Measurements from ENCODE around the gene TBX1. TPM values are rescaled to one million over a fixed set of nuclear protein-coding genes. Genes with fewer than 3 reads are reported as not detected.

The TBX1 gene
- total and polyA plus RNA-seq, 2 experiments from 2014 or later = 0.07 TPM; not detected in 1

DNA sequence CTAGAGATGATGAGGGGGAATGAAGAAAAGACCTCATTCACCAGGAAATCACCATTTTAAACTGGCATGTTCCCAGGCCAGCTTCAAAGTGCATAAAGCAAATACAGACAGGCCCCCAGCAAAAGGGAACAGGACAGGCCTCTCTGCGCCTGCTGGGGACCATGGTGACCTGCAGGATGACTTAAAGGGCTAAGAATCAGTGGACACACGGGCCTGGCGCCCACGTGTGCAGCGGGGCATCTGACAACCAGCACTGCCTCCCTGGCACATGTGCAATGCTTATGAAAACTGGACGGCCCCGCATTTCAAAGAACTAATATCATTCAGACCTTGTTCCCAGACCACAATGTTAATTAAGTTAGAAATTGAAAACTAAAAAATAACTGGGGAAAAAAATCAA, 35.6 kb downstream of the TBX1 start:
- Histone ChIP-seq H3K9me2 (replicated peaks; ENCODE audit: insufficient read depth) (no peaks in the 10 kb centered on the region), H2AFZ (no peak overlapping the region), H3K4me3 (no peak overlapping the region), H3K79me2 (no peaks in the 10 kb centered on the region), H3K27me3 (no peaks in the 10 kb centered on the region), H3K36me3 (replicated peaks; ENCODE audit: insufficient read depth, low read depth) (no peaks in the 10 kb centered on the region), H3K4me1 (ENCODE audit: insufficient read depth) (peaks cover 17% of the 10 kb centered on the region), H3K27ac (no peak overlapping the region), H4K20me1 (ENCODE audit: insufficient read depth, poor library complexity, severe bottlenecking) (no peaks in the 10 kb centered on the region), H3K4me2 (no peak overlapping the region), H3K9me3 (ENCODE audit: low read depth) (no peaks in the 10 kb centered on the region)
- DNase-seq (ENCODE audit: low spot score) = no peak
- no peak for TF ChIP-seq EZH2phosphoT487 (IDR thresholded peaks at IDR 0.05; ENCODE audit: low read depth, severe bottlenecking, unreplicated experiment)
- TF ChIP-seq EZH2 (IDR thresholded peaks at IDR 0.05; ENCODE audit: borderline replicate concordance) = no peak
- TF ChIP-seq, protein P1, sequence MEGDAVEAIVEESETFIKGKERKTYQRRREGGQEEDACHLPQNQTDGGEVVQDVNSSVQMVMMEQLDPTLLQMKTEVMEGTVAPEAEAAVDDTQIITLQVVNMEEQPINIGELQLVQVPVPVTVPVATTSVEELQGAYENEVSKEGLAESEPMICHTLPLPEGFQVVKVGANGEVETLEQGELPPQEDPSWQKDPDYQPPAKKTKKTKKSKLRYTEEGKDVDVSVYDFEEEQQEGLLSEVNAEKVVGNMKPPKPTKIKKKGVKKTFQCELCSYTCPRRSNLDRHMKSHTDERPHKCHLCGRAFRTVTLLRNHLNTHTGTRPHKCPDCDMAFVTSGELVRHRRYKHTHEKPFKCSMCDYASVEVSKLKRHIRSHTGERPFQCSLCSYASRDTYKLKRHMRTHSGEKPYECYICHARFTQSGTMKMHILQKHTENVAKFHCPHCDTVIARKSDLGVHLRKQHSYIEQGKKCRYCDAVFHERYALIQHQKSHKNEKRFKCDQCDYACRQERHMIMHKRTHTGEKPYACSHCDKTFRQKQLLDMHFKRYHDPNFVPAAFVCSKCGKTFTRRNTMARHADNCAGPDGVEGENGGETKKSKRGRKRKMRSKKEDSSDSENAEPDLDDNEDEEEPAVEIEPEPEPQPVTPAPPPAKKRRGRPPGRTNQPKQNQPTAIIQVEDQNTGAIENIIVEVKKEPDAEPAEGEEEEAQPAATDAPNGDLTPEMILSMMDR (IDR thresholded peaks at IDR 0.05; ENCODE audit: poor library complexity) = no peak
- WGBS (ENCODE audit: low lambda C conversion rate, missing lambda C conversion rate) = 96% methylated on average over 7 of the region's 7 CpGs

DNA sequence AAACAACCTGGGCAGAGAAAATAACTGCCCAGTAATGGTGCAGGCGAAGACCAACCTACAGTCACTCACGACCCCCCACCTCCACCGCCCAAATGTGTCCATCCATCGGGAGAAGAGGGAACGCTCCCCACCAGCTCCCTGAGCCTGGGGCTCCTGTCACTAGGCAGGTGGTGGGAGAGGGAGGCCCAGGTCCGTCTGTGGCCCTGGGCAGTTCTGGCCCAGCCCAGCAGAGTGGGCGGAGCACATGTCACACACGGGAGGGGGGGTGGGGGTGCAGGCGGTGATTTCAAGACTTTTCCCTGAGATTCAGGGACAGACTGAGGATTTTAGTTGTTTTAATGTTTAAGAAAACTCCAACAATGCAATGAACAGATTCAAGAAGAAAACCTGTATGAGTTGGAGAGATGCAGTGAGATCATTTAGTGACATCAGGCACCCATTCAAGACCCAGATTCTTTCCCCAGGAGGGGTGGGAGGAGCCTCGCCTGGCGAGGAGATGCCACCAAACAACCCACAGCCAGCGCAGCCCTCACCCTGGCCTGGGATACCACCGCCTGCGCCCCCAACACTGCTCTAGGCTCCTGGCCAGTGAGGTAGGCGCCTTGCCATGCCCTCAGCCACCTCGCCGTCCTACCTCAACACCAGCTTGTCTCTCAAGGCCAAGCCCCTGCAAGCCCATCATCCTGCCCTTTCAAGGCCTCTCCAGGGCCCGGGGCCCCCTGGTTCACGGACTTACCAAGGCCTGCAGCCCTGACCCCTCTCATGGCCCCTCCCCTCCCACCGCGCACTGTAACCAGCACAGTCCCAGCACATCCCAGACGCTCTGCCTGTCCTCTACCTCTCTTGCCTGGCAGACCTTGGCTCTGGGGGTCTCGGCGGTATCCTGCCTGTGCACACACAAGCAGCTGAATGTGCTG, 36.8 kb downstream of the TBX1 start:
- H3K4me1 ChIP-seq (ENCODE audit: insufficient read depth) = peaks cover 17% of the 10 kb centered on the region
- no peaks in the 10 kb centered on the region for H3K27me3 ChIP-seq
- no peaks in the 10 kb centered on the region for H3K79me2 ChIP-seq
- no peaks in the 10 kb centered on the region for H3K9me2 ChIP-seq (replicated peaks; ENCODE audit: insufficient read depth)
- no peaks in the 10 kb centered on the region for H3K36me3 ChIP-seq (replicated peaks; ENCODE audit: insufficient read depth, low read depth)
- H3K27ac ChIP-seq = no peak overlapping the region
- no peaks in the 10 kb centered on the region for H3K9me3 ChIP-seq (ENCODE audit: low read depth)
- WGBS (ENCODE audit: low lambda C conversion rate, missing lambda C conversion rate) = 89% methylated on average over 21 of the region's 24 CpGs
- no peak overlapping the region for H2AFZ ChIP-seq
- no peak overlapping the region for H3K4me2 ChIP-seq
- H3K4me3 ChIP-seq = no peak overlapping the region
- H4K20me1 ChIP-seq (ENCODE audit: insufficient read depth, poor library complexity, severe bottlenecking) = no peaks in the 10 kb centered on the region
- TF ChIP-seq EZH2phosphoT487 (IDR thresholded peaks at IDR 0.05; ENCODE audit: low read depth, severe bottlenecking, unreplicated experiment) (no peak), EZH2 (IDR thresholded peaks at IDR 0.05; ENCODE audit: borderline replicate concordance) (no peak)
- TF ChIP-seq, protein P1 (IDR thresholded peaks at IDR 0.05; ENCODE audit: poor library complexity) = no peak
- DNase-seq (ENCODE audit: low spot score) = no peak

DNA sequence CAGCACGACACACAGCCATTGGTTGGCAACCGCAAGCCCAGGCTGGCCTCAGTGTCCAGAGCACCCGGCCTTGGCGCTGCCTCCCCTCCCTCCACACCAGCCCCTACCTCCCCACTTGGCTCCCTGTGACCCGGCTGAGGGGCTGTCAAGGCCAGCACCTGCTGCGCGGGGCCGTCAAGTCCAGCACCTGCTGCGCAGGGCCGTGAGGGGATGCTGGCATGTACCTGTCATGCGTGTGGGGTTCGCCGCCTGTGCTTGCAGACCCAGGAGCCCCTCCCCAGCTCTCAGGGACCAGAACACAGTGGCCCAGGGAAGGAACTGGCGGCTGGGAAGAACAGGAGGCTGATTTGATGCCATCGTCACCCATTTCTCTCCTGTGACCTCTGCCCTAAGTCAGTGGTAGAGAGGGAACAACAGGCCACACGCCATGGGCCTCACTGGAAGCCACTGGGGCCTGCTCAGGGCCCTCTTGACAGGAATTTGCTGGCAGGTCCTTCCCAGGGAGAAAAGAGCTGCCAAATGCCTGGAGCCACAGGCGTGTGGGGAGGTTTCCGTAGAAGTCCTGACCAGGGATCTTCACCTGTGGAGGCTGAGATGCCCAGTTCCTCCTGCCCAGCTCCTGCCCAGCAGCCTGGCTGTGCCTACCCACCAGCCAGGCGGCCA, 37.6 kb downstream of the TBX1 start:
- H4K20me1 ChIP-seq (ENCODE audit: insufficient read depth, poor library complexity, severe bottlenecking) = no peaks in the 10 kb centered on the region
- no peaks in the 10 kb centered on the region for H3K36me3 ChIP-seq (replicated peaks; ENCODE audit: insufficient read depth, low read depth)
- WGBS (ENCODE audit: low lambda C conversion rate, missing lambda C conversion rate) = 95% methylated on average over 19 of the region's 19 CpGs
- no peaks in the 10 kb centered on the region for H3K9me2 ChIP-seq (replicated peaks; ENCODE audit: insufficient read depth)
- DNase-seq (ENCODE audit: low spot score) = no peak
- H3K9me3 ChIP-seq (ENCODE audit: low read depth) = no peaks in the 10 kb centered on the region
- H2AFZ ChIP-seq = no peak overlapping the region
- TF ChIP-seq, protein P1 (IDR thresholded peaks at IDR 0.05; ENCODE audit: poor library complexity) = no peak
- TF ChIP-seq EZH2phosphoT487 (IDR thresholded peaks at IDR 0.05; ENCODE audit: low read depth, severe bottlenecking, unreplicated experiment) (no peak), EZH2 (IDR thresholded peaks at IDR 0.05; ENCODE audit: borderline replicate concordance) (no peak)
- no peaks in the 10 kb centered on the region for H3K27me3 ChIP-seq
- no peak overlapping the region for H3K27ac ChIP-seq
- no peaks in the 10 kb centered on the region for H3K79me2 ChIP-seq
- H3K4me2 ChIP-seq = no peak overlapping the region
- peaks cover 17% of the 10 kb centered on the region for H3K4me1 ChIP-seq (ENCODE audit: insufficient read depth)
- H3K4me3 ChIP-seq = no peak overlapping the region

Measured in hepatocyte (in vitro differentiated cells).